CD4-positive, alpha-beta T cell (primary cell): ENCODE measurements around the gene FAM133A. TPM values are rescaled to one million over a fixed set of nuclear protein-coding genes. Genes with fewer than 3 reads are reported as not detected.

Experiments used
- ATAC-seq: fragments of 200-7000 bp; cut with Tn5 transposase; one replicate; pipeline ENCODE4 v1.10.0; 2022; ENCODE audit warnings: mild to moderate bottlenecking; ENCODE audit not compliant: poor library complexity
- CTCF ChIA-PET: fragments of 350-600 bp; sonication (Branson Sonifier 250); formaldehyde crosslinking; loops from one replicate; lab custom pipeline; 2021; ENCODE audit warnings: antibody characterized with exemption, inconsistent platforms; lab: Charles Lee
- POLR2A ChIA-PET: fragments of 350-600 bp; sonication (Branson Sonifier 250); formaldehyde crosslinking; loops from one replicate; lab custom pipeline; 2021; ENCODE audit warnings: antibody characterized with exemption, inconsistent platforms; lab: Charles Lee
- DNase-seq, 14 experiments: peaks; one replicate each; pipeline ENCODE4 v3.0.0-alpha.2; 2013 to 2020; ENCODE audit warnings: mixed read lengths in 2 of 14
- H3K27ac ChIP-seq, 2 donors: one replicate each; pipeline versions ENCODE4 v1.5.1 to v1.7.0; 2013; ENCODE audit warnings: low read length in 2 of 2, low read depth in 1 of 2, mild to moderate bottlenecking in 1 of 2
- H3K27me3 ChIP-seq, 2 experiments: 1 replicate in 1 of 2; 2 replicates in 1 of 2; pipeline versions ENCODE4 v1.6.1 to v1.7.0; 2013; ENCODE audit warnings: low read length in 2 of 2, control low read depth in 1 of 2, mild to moderate bottlenecking in 1 of 2, moderate library complexity in 1 of 2; ENCODE audit not compliant: insufficient read depth in 2 of 2, control insufficient read depth in 1 of 2
- H3K36me3 ChIP-seq: one replicate; pipeline ENCODE4 v1.6.1; 2013; ENCODE audit warnings: low read length, control low read depth; ENCODE audit not compliant: insufficient read depth
- H3K4me1 ChIP-seq: one replicate; pipeline ENCODE4 v1.6.1; 2013; ENCODE audit warnings: low read length, control low read depth; ENCODE audit not compliant: insufficient read depth
- H3K4me3 ChIP-seq: one replicate; pipeline ENCODE4 v1.5.1; 2013; ENCODE audit warnings: mild to moderate bottlenecking, low read length, moderate library complexity
- H3K9me3 ChIP-seq, 2 experiments: 1 replicate in 1 of 2; 2 replicates in 1 of 2; pipeline versions ENCODE4 v1.6.1 to v1.7.0; 2013; ENCODE audit warnings: low read length in 2 of 2, mild to moderate bottlenecking in 2 of 2, control low read depth in 1 of 2, moderate library complexity in 1 of 2; ENCODE audit not compliant: control insufficient read depth in 1 of 2, insufficient read depth in 1 of 2
- H3K27ac Mint-ChIP-seq: one replicate; pipeline ENCODE4 v1.8.0; 2020; ENCODE audit warnings: mixed read lengths
- H3K27me3 Mint-ChIP-seq: one replicate; pipeline ENCODE4 v1.8.0; 2021; ENCODE audit warnings: mixed read lengths
- H3K36me3 Mint-ChIP-seq: one replicate; pipeline ENCODE4 v1.8.0; 2021; ENCODE audit warnings: low read depth, mixed read lengths
- H3K4me1 Mint-ChIP-seq: one replicate; pipeline ENCODE4 v1.8.0; 2021; ENCODE audit warnings: low read depth, mixed read lengths
- H3K4me3 Mint-ChIP-seq: one replicate; pipeline ENCODE4 v1.8.0; 2020; ENCODE audit warnings: mild to moderate bottlenecking, mixed read lengths
- H3K9me3 Mint-ChIP-seq: one replicate; pipeline ENCODE4 v1.8.0; 2020; ENCODE audit warnings: mixed read lengths
- CTCF ChIP-seq: fragments of 200-600 bp; IDR thresholded peaks from one replicate; pipeline ENCODE4 v1.8.0; 2022; ENCODE audit warnings: antibody characterized with exemption, mild to moderate bottlenecking
- intact Hi-C, 2 experiments: fragments of 100-400 bp; cut with DNase I in 1 of 2; cut with micrococcal nuclease in 1 of 2; formaldehyde crosslinking; loops; one replicate each; pipeline versions ENCODE4 v1.15.1 to v1.9.0; 2023 to 2025; cut with DNase I, micrococcal nuclease
- total RNA-seq, 174 experiments: library from RNA in 2 of 174; stranded (reverse) in 2 of 174; gene quantifications; one replicate each; pipeline ENCODE4 v1.2.3 and lab custom pipeline; 2021 to 2026

The FAM133A gene
- total RNA-seq, 2 experiments from 2014 or later: not detected

GRCh38 chrX:93703701-93704100 is 29.7 kb downstream of the FAM133A start:
- DNase-seq: no peak
- no peak overlapping the region for H3K4me3 ChIP-seq
- H3K27ac ChIP-seq: no peak overlapping the region
- Mint-ChIP-seq H3K4me3 (no peak overlapping the region), H3K4me1 (no peaks in the 10 kb centered on the region), H3K9me3 (no peaks in the 10 kb centered on the region), H3K27ac (no peak overlapping the region), H3K27me3 (no peaks in the 10 kb centered on the region), H3K36me3 (no peaks in the 10 kb centered on the region)
- ATAC-seq: no peak
- ChIA-PET CTCF (no interaction called here), POLR2A (no interaction called here)
- no peak for TF ChIP-seq CTCF
- no peaks in the 10 kb centered on the region for H3K27me3 ChIP-seq
- H3K36me3 ChIP-seq: no peaks in the 10 kb centered on the region
- no peaks in the 10 kb centered on the region for H3K4me1 ChIP-seq
- intact Hi-C loops: no loop called here
- H3K9me3 ChIP-seq: no peaks in the 10 kb centered on the region

GRCh38 chrX:93711076-93711475 is 37.1 kb downstream of the FAM133A start:
- ChIA-PET CTCF (no interaction called here), POLR2A (no interaction called here)
- Histone ChIP-seq H3K36me3 (no peaks in the 10 kb centered on the region), H3K4me1 (no peaks in the 10 kb centered on the region), H3K9me3 (no peaks in the 10 kb centered on the region), H3K27ac (no peak overlapping the region), H3K4me3 (no peak overlapping the region), H3K27me3 (no peaks in the 10 kb centered on the region)
- Mint-ChIP-seq H3K4me3 (no peak overlapping the region), H3K4me1 (no peaks in the 10 kb centered on the region), H3K27me3 (no peaks in the 10 kb centered on the region), H3K27ac (no peak overlapping the region), H3K36me3 (no peaks in the 10 kb centered on the region), H3K9me3 (no peaks in the 10 kb centered on the region)
- ATAC-seq (no peak), DNase-seq (no peak)
- intact Hi-C loops: no loop called here
- TF ChIP-seq CTCF: no peak

GRCh38 chrX:93741811-93742210 is 67.8 kb downstream of the FAM133A start:
- no peak overlapping the region for H3K27ac ChIP-seq
- H3K4me1 Mint-ChIP-seq: no peaks in the 10 kb centered on the region
- H3K27ac Mint-ChIP-seq: no peak overlapping the region
- no peaks in the 10 kb centered on the region for H3K27me3 Mint-ChIP-seq
- ATAC-seq (no peak), DNase-seq (no peak)
- no peaks in the 10 kb centered on the region for H3K4me1 ChIP-seq
- ChIA-PET CTCF (no interaction called here), POLR2A (interaction anchor here (0.6 kb wide), 1 partner anchor 263 kb away, joined by 3 read pairs; no protein-coding TSS in a partner anchor)
- H3K4me3 Mint-ChIP-seq: no peak overlapping the region
- no peaks in the 10 kb centered on the region for H3K36me3 Mint-ChIP-seq
- no peaks in the 10 kb centered on the region for H3K27me3 ChIP-seq
- no peak overlapping the region for H3K4me3 ChIP-seq
- no peaks in the 10 kb centered on the region for H3K9me3 ChIP-seq
- intact Hi-C loops: no loop called here
- TF ChIP-seq CTCF: no peak
- H3K36me3 ChIP-seq: no peaks in the 10 kb centered on the region
- H3K9me3 Mint-ChIP-seq: no peaks in the 10 kb centered on the region
